ENCODE measurements around the gene ANK2.

DNA sequence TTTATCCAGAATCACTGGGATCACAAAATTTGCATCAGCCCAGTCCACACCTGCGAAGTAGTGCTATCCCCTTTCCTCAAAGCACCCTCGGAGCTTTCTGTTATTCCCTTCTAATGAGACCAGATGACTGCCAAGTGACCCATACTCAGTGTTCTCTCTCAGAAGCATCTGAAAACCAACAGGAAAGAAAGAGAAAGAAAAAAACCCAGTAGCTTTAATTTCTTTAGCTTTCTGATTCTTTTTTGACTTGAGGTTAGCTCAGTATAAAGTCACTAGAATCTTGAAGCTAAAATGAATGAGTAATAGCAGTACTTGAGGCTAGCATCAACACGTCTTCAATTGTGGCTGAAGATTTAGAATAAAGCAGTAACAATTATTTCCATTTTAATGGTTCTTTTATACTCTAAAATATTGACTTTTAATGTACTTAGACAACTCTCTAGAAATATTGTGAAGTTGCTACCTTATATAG, 124.4 kb downstream of the ANK2 start:
- TF ChIP-seq POLR2AphosphoS5 (IDR thresholded peaks at IDR 0.05; ENCODE audit: low read depth) (no peak), ETS1 (IDR thresholded peaks at IDR 0.05) (no peak), EZH2 (IDR thresholded peaks at IDR 0.05; ENCODE audit: low read depth, unreplicated experiment) (no peak), EZH2phosphoT487 (IDR thresholded peaks at IDR 0.05; ENCODE audit: unreplicated experiment) (no peak), JUNB (IDR thresholded peaks at IDR 0.05; ENCODE audit: unreplicated experiment) (no peak), STAT1 (IDR thresholded peaks at IDR 0.05; ENCODE audit: unreplicated experiment) (no peak), CREB1 (CRISPR knock-in tag; IDR thresholded peaks at IDR 0.05; ENCODE audit: low read depth) (no peak), ZNF114 (CRISPR knock-in tag; IDR thresholded peaks at IDR 0.05) (no peak), NANOG (IDR thresholded peaks at IDR 0.05; ENCODE audit: borderline replicate concordance) (no peak), ZNF462 (CRISPR knock-in tag; IDR thresholded peaks at IDR 0.05) (no peak), ZNF331 (CRISPR knock-in tag; IDR thresholded peaks at IDR 0.05; ENCODE audit: low read depth) (no peak)
- TF ChIP-seq, protein P1, sequence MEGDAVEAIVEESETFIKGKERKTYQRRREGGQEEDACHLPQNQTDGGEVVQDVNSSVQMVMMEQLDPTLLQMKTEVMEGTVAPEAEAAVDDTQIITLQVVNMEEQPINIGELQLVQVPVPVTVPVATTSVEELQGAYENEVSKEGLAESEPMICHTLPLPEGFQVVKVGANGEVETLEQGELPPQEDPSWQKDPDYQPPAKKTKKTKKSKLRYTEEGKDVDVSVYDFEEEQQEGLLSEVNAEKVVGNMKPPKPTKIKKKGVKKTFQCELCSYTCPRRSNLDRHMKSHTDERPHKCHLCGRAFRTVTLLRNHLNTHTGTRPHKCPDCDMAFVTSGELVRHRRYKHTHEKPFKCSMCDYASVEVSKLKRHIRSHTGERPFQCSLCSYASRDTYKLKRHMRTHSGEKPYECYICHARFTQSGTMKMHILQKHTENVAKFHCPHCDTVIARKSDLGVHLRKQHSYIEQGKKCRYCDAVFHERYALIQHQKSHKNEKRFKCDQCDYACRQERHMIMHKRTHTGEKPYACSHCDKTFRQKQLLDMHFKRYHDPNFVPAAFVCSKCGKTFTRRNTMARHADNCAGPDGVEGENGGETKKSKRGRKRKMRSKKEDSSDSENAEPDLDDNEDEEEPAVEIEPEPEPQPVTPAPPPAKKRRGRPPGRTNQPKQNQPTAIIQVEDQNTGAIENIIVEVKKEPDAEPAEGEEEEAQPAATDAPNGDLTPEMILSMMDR (conservative IDR thresholded peaks at IDR 0.05; ENCODE audit: low read depth in 2 of 2) = no peak
- TF ChIP-seq, protein P2, sequence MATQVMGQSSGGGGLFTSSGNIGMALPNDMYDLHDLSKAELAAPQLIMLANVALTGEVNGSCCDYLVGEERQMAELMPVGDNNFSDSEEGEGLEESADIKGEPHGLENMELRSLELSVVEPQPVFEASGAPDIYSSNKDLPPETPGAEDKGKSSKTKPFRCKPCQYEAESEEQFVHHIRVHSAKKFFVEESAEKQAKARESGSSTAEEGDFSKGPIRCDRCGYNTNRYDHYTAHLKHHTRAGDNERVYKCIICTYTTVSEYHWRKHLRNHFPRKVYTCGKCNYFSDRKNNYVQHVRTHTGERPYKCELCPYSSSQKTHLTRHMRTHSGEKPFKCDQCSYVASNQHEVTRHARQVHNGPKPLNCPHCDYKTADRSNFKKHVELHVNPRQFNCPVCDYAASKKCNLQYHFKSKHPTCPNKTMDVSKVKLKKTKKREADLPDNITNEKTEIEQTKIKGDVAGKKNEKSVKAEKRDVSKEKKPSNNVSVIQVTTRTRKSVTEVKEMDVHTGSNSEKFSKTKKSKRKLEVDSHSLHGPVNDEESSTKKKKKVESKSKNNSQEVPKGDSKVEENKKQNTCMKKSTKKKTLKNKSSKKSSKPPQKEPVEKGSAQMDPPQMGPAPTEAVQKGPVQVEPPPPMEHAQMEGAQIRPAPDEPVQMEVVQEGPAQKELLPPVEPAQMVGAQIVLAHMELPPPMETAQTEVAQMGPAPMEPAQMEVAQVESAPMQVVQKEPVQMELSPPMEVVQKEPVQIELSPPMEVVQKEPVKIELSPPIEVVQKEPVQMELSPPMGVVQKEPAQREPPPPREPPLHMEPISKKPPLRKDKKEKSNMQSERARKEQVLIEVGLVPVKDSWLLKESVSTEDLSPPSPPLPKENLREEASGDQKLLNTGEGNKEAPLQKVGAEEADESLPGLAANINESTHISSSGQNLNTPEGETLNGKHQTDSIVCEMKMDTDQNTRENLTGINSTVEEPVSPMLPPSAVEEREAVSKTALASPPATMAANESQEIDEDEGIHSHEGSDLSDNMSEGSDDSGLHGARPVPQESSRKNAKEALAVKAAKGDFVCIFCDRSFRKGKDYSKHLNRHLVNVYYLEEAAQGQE (IDR thresholded peaks at IDR 0.05; ENCODE audit: unreplicated experiment) = no peak
